ENCODE measurements around the gene SYDE1. TPM values are rescaled to one million over a fixed set of nuclear protein-coding genes. Genes with fewer than 3 reads are reported as not detected.

SYDE1 gene
- total and polyA plus RNA-seq, 2 experiments from 2014 or later: 4.1 to 21.4 TPM

DNA sequence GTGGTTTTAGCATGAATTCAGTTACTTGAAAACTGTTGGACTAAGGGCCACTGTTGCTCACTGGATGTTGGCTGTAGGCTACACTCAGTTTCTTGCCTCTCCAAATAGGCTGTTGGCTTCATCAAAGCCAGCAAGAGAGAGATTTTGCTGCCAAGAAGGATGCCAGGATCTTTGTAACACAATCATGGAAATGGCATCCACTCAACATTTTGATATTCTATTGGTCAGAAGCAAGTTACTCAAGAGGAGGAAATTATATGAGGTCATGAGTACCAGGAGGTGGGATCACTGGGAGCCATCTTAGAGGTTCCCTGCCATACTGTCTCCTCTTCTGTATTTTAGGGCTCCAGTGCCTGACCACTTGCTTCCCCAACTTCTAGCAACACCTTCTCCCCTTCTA is 30.6 kb downstream of the SYDE1 start:
- peaks cover 2% of the 10 kb centered on the region for H3K27me3 Mint-ChIP-seq (ENCODE audit: insufficient read depth, low read depth, poor library complexity)
- H3K4me3 ChIP-seq: no peak overlapping the region
- H3K4me3 Mint-ChIP-seq: no peak overlapping the region
- no peak overlapping the region for H3K4me2 ChIP-seq
- no peaks in the 10 kb centered on the region for H3K4me1 Mint-ChIP-seq
- no peaks in the 10 kb centered on the region for H3F3A ChIP-seq (replicated peaks; ENCODE audit: low read depth)
- H3K27me3 ChIP-seq (ENCODE audit: insufficient read depth): no peaks in the 10 kb centered on the region
- TF ChIP-seq CREB1 (CRISPR knock-in tag; IDR thresholded peaks at IDR 0.05; ENCODE audit: low read depth) (no peak), POLR2AphosphoS5 (IDR thresholded peaks at IDR 0.05; ENCODE audit: low read depth) (no peak), ZNF114 (CRISPR knock-in tag; IDR thresholded peaks at IDR 0.05) (no peak), EZH2phosphoT487 (IDR thresholded peaks at IDR 0.05; ENCODE audit: unreplicated experiment) (no peak), EZH2 (IDR thresholded peaks at IDR 0.05; ENCODE audit: low read depth, unreplicated experiment) (no peak), ETS1 (IDR thresholded peaks at IDR 0.05) (no peak), STAT1 (IDR thresholded peaks at IDR 0.05; ENCODE audit: unreplicated experiment) (no peak), ZNF331 (CRISPR knock-in tag; IDR thresholded peaks at IDR 0.05; ENCODE audit: low read depth) (no peak), NANOG (IDR thresholded peaks at IDR 0.05; ENCODE audit: borderline replicate concordance) (no peak), ZNF462 (CRISPR knock-in tag; IDR thresholded peaks at IDR 0.05) (no peak), JUNB (IDR thresholded peaks at IDR 0.05; ENCODE audit: unreplicated experiment) (no peak)
- TF ChIP-seq, protein P1, sequence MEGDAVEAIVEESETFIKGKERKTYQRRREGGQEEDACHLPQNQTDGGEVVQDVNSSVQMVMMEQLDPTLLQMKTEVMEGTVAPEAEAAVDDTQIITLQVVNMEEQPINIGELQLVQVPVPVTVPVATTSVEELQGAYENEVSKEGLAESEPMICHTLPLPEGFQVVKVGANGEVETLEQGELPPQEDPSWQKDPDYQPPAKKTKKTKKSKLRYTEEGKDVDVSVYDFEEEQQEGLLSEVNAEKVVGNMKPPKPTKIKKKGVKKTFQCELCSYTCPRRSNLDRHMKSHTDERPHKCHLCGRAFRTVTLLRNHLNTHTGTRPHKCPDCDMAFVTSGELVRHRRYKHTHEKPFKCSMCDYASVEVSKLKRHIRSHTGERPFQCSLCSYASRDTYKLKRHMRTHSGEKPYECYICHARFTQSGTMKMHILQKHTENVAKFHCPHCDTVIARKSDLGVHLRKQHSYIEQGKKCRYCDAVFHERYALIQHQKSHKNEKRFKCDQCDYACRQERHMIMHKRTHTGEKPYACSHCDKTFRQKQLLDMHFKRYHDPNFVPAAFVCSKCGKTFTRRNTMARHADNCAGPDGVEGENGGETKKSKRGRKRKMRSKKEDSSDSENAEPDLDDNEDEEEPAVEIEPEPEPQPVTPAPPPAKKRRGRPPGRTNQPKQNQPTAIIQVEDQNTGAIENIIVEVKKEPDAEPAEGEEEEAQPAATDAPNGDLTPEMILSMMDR (conservative IDR thresholded peaks at IDR 0.05; ENCODE audit: low read depth in 2 of 2): no peak
- TF ChIP-seq, protein P2, sequence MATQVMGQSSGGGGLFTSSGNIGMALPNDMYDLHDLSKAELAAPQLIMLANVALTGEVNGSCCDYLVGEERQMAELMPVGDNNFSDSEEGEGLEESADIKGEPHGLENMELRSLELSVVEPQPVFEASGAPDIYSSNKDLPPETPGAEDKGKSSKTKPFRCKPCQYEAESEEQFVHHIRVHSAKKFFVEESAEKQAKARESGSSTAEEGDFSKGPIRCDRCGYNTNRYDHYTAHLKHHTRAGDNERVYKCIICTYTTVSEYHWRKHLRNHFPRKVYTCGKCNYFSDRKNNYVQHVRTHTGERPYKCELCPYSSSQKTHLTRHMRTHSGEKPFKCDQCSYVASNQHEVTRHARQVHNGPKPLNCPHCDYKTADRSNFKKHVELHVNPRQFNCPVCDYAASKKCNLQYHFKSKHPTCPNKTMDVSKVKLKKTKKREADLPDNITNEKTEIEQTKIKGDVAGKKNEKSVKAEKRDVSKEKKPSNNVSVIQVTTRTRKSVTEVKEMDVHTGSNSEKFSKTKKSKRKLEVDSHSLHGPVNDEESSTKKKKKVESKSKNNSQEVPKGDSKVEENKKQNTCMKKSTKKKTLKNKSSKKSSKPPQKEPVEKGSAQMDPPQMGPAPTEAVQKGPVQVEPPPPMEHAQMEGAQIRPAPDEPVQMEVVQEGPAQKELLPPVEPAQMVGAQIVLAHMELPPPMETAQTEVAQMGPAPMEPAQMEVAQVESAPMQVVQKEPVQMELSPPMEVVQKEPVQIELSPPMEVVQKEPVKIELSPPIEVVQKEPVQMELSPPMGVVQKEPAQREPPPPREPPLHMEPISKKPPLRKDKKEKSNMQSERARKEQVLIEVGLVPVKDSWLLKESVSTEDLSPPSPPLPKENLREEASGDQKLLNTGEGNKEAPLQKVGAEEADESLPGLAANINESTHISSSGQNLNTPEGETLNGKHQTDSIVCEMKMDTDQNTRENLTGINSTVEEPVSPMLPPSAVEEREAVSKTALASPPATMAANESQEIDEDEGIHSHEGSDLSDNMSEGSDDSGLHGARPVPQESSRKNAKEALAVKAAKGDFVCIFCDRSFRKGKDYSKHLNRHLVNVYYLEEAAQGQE (IDR thresholded peaks at IDR 0.05; ENCODE audit: unreplicated experiment): no peak
- H2AFZ ChIP-seq: no peak overlapping the region
- H3K79me2 ChIP-seq (replicated peaks; ENCODE audit: insufficient read depth): no peaks in the 10 kb centered on the region
- no peaks in the 10 kb centered on the region for H3K4me1 ChIP-seq (ENCODE audit: insufficient read depth)
- no peak overlapping the region for H3K27ac Mint-ChIP-seq
- no peak for ATAC-seq
- no peaks in the 10 kb centered on the region for H4K20me1 ChIP-seq (replicated peaks; ENCODE audit: insufficient read depth)
- no peak for DNase-seq (ENCODE audit: low spot score)
- H3K9me2 ChIP-seq (ENCODE audit: insufficient read depth): no peaks in the 10 kb centered on the region
- H3K36me3 Mint-ChIP-seq (ENCODE audit: low read depth): no peaks in the 10 kb centered on the region; the same call in 2 of the 3 replicates
- peaks cover 29% of the 10 kb centered on the region for H3K9me3 Mint-ChIP-seq
- no peaks in the 10 kb centered on the region for H3K36me3 ChIP-seq (ENCODE audit: insufficient read depth)
- H3K27ac ChIP-seq (ENCODE audit: low read depth): no peak overlapping the region
